Activated CD8-positive, alpha-beta memory T cell treated with anti-CD3 and anti-CD28 coated beads, Interleukin-2, amount 10 ng/mL, durations not matched to agents 7 days and 5 days (primary cell): ENCODE results near the gene KLHL21. TPM values are rescaled to one million over a fixed set of nuclear protein-coding genes. Genes with fewer than 3 reads are reported as not detected.

Experiments
- total RNA-seq, 2 experiments: library from RNA; stranded (reverse); gene quantifications; one replicate each; pipeline ENCODE4 v1.2.3, GENCODE V29; 2021

The KLHL21 gene
- total RNA-seq, 2 experiments from 2014 or later, result 23.9 to 28.2 TPM

Other genes starting within 250 kb of the KLHL21 start
- 10 to 100 TPM; 81.3 to 87.0 TPM for gene ACOT7, start 209.1 kb downstream of the KLHL21 start, total RNA-seq
- gene HES2, start 182.9 kb downstream of the KLHL21 start, total RNA-seq, result under 1 TPM in 1 of 2 experiments, not detected in 1; 0.52 TPM
- gene ESPN, start 178.1 kb downstream of the KLHL21 start, total RNA-seq, result under 1 TPM; 0.32 to 0.89 TPM
- 10 to 100 TPM; 54.3 to 71.6 TPM for gene TNFRSF25, start 136.7 kb downstream of the KLHL21 start, total RNA-seq
- 1 to 10 TPM; 1.1 to 1.7 TPM for gene PLEKHG5, start 111.2 kb downstream of the KLHL21 start, total RNA-seq
- gene NOL9, start 48.4 kb downstream of the KLHL21 start, total RNA-seq, result 10 to 100 TPM; 32.5 to 39.1 TPM
- not detected for gene TAS1R1, start 47.6 kb downstream of the KLHL21 start, total RNA-seq
- gene ZBTB48, start 22.9 kb downstream of the KLHL21 start, total RNA-seq, result 10 to 100 TPM; 30.7 to 37.4 TPM
- gene PHF13, start 10.9 kb upstream of the KLHL21 start, total RNA-seq, result 10 to 100 TPM; 10.7 to 15.9 TPM
- 10 to 100 TPM; 24.3 to 24.4 TPM for gene THAP3, start 22.0 kb upstream of the KLHL21 start, total RNA-seq
- gene DNAJC11, start 98.9 kb upstream of the KLHL21 start, total RNA-seq, result 10 to 100 TPM; 45.4 to 51.0 TPM
- 10 to 100 TPM; 42.8 to 43.2 TPM for gene CAMTA1, start 182.6 kb upstream of the KLHL21 start, total RNA-seq